SK-N-SH treated with all-trans-retinoic acid at 6 μM for 48 hours (cell line): ENCODE data around the gene GATAD2A.
"Not testable (repeated sequence)": the region's sequence is repeated elsewhere in the genome, so short reads cannot be mapped to it uniquely, and the experiment has no call there.

ENCODE experiments used
- ATAC-seq: fragments of 200-7000 bp; cut with Tn5 transposase; 3 replicates; pipeline ENCODE4 v1.9.1; 2020; ENCODE audit warnings: mild to moderate bottlenecking, moderate library complexity
- ARNTL ChIP-seq: fragments of 450-650 bp; formaldehyde crosslinking; IDR thresholded peaks from 2 replicates; pipeline ENCODE4 v1.5.0; 2020; ENCODE audit warnings: low read depth, mild to moderate bottlenecking, moderate library complexity, borderline replicate concordance
- BACH2 ChIP-seq: fragments of 250-450 bp; sonication (Bioruptor Pico); IDR thresholded peaks from 2 replicates; pipeline ENCODE4 v1.9.0; 2021; ENCODE audit warnings: mild to moderate bottlenecking, borderline replicate concordance
- CREB5 ChIP-seq: fragments of 250-450 bp; sonication (Bioruptor Pico); IDR thresholded peaks from 2 replicates; pipeline ENCODE4 v1.5.1; 2020; ENCODE audit warnings: low read depth, mild to moderate bottlenecking, moderate library complexity
- CSDC2 ChIP-seq: fragments of 250-450 bp; sonication (Bioruptor Pico); IDR thresholded peaks from 2 replicates; pipeline ENCODE4 v1.5.0; 2020; ENCODE audit warnings: mild to moderate bottlenecking, moderate library complexity
- CSRNP3 ChIP-seq: fragments of 250-450 bp; sonication (Bioruptor Pico); IDR thresholded peaks from 2 replicates; pipeline ENCODE4 v1.5.1; 2021; ENCODE audit warnings: mild to moderate bottlenecking, moderate library complexity
- ESRRG ChIP-seq: fragments of 250-450 bp; sonication (Bioruptor Pico); IDR thresholded peaks from 2 replicates; pipeline ENCODE4 v1.6.1; 2021; ENCODE audit warnings: mild to moderate bottlenecking
- GLIS3 ChIP-seq: fragments of 250-450 bp; sonication (Bioruptor Pico); IDR thresholded peaks from 2 replicates; pipeline ENCODE4 v1.5.0; 2020; ENCODE audit warnings: mild to moderate bottlenecking, moderate library complexity
- ISL1 ChIP-seq: fragments of 250-450 bp; sonication (Bioruptor Pico); IDR thresholded peaks from 2 replicates; pipeline ENCODE4 v2.1.2; 2022; ENCODE audit warnings: mild to moderate bottlenecking, moderate library complexity
- OSR1 ChIP-seq: fragments of 250-450 bp; sonication (Bioruptor Pico); IDR thresholded peaks from 2 replicates; pipeline ENCODE4 v1.8.0; 2022; ENCODE audit warnings: moderate library complexity, mild to moderate bottlenecking, inconsistent platforms
- PATZ1 ChIP-seq: fragments of 250-450 bp; sonication (Bioruptor Pico); IDR thresholded peaks from 2 replicates; pipeline ENCODE4 v1.8.0; 2020; ENCODE audit warnings: mild to moderate bottlenecking, moderate library complexity, borderline replicate concordance
- POU6F1 ChIP-seq: fragments of 250-450 bp; sonication (Bioruptor Pico); IDR thresholded peaks from 2 replicates; pipeline ENCODE4 v1.8.0; 2021; ENCODE audit warnings: low read depth, mild to moderate bottlenecking, moderate library complexity, borderline replicate concordance
- PPARA ChIP-seq: fragments of 250-450 bp; sonication (Bioruptor Pico); IDR thresholded peaks from 2 replicates; pipeline ENCODE4 v1.5.0; 2020; ENCODE audit warnings: mild to moderate bottlenecking, borderline replicate concordance
- SNAI2 ChIP-seq: fragments of 250-450 bp; sonication (Bioruptor Pico); IDR thresholded peaks from 2 replicates; pipeline ENCODE4 v1.5.0; 2020; ENCODE audit warnings: mild to moderate bottlenecking, moderate library complexity
- TCF4 ChIP-seq: fragments of 250-450 bp; sonication (Bioruptor Pico); IDR thresholded peaks from 2 replicates; pipeline ENCODE4 v1.8.0; 2021; ENCODE audit warnings: mild to moderate bottlenecking, moderate library complexity, borderline replicate concordance
- TSHZ2 ChIP-seq: fragments of 250-450 bp; sonication (Bioruptor Pico); IDR thresholded peaks from 2 replicates; pipeline ENCODE4 v1.5.0; 2020; ENCODE audit warnings: mild to moderate bottlenecking, moderate library complexity
- ZC3H10 ChIP-seq: fragments of 250-450 bp; sonication (Bioruptor Pico); IDR thresholded peaks from 2 replicates; pipeline ENCODE4 v1.5.1; 2021; ENCODE audit warnings: mild to moderate bottlenecking, moderate library complexity
- ZFP3 ChIP-seq: fragments of 250-450 bp; sonication (Bioruptor Pico); IDR thresholded peaks from 2 replicates; pipeline ENCODE4 v1.5.0; 2020; ENCODE audit warnings: mild to moderate bottlenecking, moderate library complexity
- ZNF565 ChIP-seq: fragments of 450-650 bp; formaldehyde crosslinking; conservative IDR thresholded peaks from 2 replicates; pipeline ENCODE4 v1.5.0; 2020; ENCODE audit warnings: low read depth, mild to moderate bottlenecking, moderate library complexity
- ZNF8 ChIP-seq: fragments of 450-650 bp; formaldehyde crosslinking; IDR thresholded peaks from 2 replicates; pipeline ENCODE4 v1.5.0; 2020; ENCODE audit warnings: mild to moderate bottlenecking, moderate library complexity

GATAD2A gene

GRCh38 chr19:19470579-19470978, 65.1 kb downstream of the GATAD2A start (continued):
- TF ChIP-seq ZNF565 (CRISPR knock-in tag) (no peak), ZFP3 (CRISPR knock-in tag) (no peak), ESRRG (no peak), SNAI2 (CRISPR knock-in tag) (no peak), PATZ1 (CRISPR knock-in tag) (no peak)

GRCh38 chr19:19471682-19472081, 66.2 kb downstream of the GATAD2A start:
- no peak for ATAC-seq

GRCh38 chr19:19472106-19472505, 66.6 kb downstream of the GATAD2A start:
- not testable (repeated sequence) for ATAC-seq

More at GRCh38 chr19:19471682-19472081, 66.2 kb downstream of the GATAD2A start:
- TF ChIP-seq CSRNP3 (CRISPR knock-in tag) (no peak), CSDC2 (no peak), ISL1 (CRISPR knock-in tag) (no peak), CREB5 (CRISPR knock-in tag) (no peak), ZC3H10 (CRISPR knock-in tag) (no peak), TCF4 (CRISPR knock-in tag) (no peak), OSR1 (CRISPR knock-in tag) (no peak), POU6F1 (CRISPR knock-in tag) (no peak), ZNF8 (no peak), ZNF565 (CRISPR knock-in tag) (no peak), PPARA (CRISPR knock-in tag) (no peak), PATZ1 (CRISPR knock-in tag) (no peak), ARNTL (no peak), TSHZ2 (no peak), GLIS3 (CRISPR knock-in tag) (no peak), SNAI2 (CRISPR knock-in tag) (no peak), BACH2 (CRISPR knock-in tag) (no peak)
